Measurements from ENCODE around the gene MORN1. TPM values are rescaled to one million over a fixed set of nuclear protein-coding genes. Genes with fewer than 3 reads are reported as not detected.

Gene MORN1
- total and polyA plus RNA-seq, 2 of the 8 experiments (the other 6 are each of a cell fraction or from before 2014, with no cell fraction given), result 5.0 to 9.1 TPM

DNA sequence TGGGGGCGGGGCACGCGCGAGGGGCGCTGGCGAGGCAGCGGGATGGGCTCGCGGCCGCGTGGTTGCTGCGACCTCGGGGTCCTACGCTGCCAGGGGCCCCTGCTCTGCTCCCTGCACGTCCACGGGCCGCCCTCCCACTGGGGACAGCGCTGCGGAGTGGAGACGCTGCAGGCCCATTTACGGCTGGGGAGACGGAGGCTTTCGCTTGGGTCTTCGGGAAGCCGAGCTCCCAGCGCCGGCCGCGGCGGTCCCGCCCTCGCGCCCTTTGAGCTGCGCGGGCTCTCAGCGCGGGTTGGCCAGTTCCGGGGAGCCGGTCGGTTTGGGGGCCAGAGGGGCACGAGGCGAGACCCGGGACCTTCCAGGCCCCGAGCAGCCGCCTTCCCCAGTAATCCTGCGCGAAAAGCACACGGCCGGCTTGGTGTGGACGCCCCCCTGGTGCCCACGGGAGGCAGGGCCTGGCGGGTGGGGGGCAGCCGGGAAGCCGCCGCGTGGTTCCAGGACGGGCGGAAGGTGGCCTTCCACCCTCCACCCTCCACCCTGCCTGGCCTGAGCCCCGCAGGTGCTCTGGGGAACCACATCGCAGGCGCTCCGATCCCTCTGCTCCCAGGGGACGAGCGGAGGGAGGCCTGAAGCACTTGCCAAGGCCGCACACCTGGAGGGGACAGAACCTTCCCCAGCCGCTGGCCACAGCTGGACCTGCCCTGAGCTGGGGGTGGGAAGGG lies 21.6 kb upstream of the MORN1 start (continued):
- TF ChIP-seq, protein P1, sequence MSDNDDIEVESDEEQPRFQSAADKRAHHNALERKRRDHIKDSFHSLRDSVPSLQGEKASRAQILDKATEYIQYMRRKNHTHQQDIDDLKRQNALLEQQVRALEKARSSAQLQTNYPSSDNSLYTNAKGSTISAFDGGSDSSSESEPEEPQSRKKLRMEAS (IDR thresholded peaks at IDR 0.05), result peak; percentile 65
- TF ChIP-seq CEBPB (IDR thresholded peaks at IDR 0.05; ENCODE audit: low read depth, low read length) (no peak), POLR2AphosphoS5 (IDR thresholded peaks at IDR 0.05; ENCODE audit: low read depth, low read length) (peak; percentile 48; the same call in 1 of the 2 replicates)
- TF ChIP-seq, protein P2, sequence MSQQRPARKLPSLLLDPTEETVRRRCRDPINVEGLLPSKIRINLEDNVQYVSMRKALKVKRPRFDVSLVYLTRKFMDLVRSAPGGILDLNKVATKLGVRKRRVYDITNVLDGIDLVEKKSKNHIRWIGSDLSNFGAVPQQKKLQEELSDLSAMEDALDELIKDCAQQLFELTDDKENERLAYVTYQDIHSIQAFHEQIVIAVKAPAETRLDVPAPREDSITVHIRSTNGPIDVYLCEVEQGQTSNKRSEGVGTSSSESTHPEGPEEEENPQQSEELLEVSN (IDR thresholded peaks at IDR 0.05), result peak; percentile 93

Measured in H1 (cell line).